ENCODE results near the gene SGK1.

The SGK1 gene

DNA sequence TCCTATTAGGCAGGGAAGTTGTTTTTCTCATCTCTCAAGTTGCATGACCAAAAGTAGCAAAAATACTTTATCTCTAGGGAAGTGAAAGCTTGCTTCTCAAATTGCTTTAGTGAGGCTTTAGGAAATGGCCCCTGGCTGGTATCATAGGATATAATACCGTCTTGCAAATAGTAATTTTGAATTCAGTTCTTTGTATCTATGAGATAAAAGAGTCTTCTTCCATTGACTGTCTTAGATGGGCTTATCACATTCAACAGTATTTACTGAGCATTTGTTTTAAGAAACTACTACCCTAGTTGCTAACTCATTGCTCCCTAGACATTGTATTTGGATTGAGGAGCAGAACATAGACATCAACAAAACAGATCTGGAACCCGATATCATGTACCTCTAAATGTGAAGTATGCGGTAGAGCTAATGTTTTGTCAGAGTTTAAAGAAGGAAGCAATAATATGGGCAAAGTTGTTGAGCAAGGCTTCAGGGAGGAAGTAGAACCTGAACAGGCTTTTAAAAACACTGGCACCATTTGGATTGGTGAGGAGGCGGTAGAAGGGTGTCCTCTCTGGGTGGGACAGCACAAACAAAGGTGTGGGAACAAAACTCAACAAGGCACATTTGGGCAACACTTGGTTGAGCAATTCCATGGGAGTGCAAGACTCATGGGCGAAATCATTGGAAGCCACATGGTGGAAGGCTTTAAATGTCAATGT, 101.5 kb downstream of the SGK1 start:
- TF ChIP-seq GATA2 (IDR thresholded peaks at IDR 0.05; ENCODE audit: low read depth, low read length): no peak
- no peak for TF ChIP-seq GATA3 (IDR thresholded peaks at IDR 0.05; ENCODE audit: low read depth, low read length)

- TF ChIP-seq GATA2 (IDR thresholded peaks at IDR 0.05; ENCODE audit: low read depth, low read length) (no peak), GATA3 (IDR thresholded peaks at IDR 0.05; ENCODE audit: low read depth, low read length) (no peak)
Observed at GRCh38 chr6:134211297-134211696, 106.6 kb downstream of the SGK1 start.

DNA sequence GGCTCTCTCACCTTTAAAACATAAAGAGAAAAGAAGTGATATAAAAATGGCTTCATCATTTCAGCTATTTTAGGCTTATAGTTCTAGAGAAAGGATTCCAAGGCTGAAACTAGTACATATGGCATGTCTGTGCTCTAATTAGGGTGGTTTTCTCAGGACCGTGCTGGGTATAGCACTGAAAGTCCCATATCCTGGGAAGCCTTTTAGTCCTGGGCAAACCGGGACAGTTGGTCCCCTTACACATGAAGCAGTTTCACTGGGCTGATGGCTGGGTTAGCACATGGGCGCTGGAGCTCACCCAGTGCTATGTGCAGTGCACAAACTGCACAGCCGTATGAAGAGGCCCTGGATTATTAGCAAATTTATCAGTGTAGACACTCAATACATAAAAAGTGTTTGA, 110.5 kb downstream of the SGK1 start:
- TF ChIP-seq GATA2 (IDR thresholded peaks at IDR 0.05; ENCODE audit: low read depth, low read length): no peak
- no peak for TF ChIP-seq GATA3 (IDR thresholded peaks at IDR 0.05; ENCODE audit: low read depth, low read length)

GRCh38 chr6:134205366-134205765, 112.5 kb downstream of the SGK1 start:
- TF ChIP-seq GATA3 (IDR thresholded peaks at IDR 0.05; ENCODE audit: low read depth, low read length) (no peak), GATA2 (IDR thresholded peaks at IDR 0.05; ENCODE audit: low read depth, low read length) (no peak)

GRCh38 chr6:134204031-134204430, 113.9 kb downstream of the SGK1 start:
- TF ChIP-seq GATA2 (IDR thresholded peaks at IDR 0.05; ENCODE audit: low read depth, low read length): no peak
- no peak for TF ChIP-seq GATA3 (IDR thresholded peaks at IDR 0.05; ENCODE audit: low read depth, low read length)

DNA sequence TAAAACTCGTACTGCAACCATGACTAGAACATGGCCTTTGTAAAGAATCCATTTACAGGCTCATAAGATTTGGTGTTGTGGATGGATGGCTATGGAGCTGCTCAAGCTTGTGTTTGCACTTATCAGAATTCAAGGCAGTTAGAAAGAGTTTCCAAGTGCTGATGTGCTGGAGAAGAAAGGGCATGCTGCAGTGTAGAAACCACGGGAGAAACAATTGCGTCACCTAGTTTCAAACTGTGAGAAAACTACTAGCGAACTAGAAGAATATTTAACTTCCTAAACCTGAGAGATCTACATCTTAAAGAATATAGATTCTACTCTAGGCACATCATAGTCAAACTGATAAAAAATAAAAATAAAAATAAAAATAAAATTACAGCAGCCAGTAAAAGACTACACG, 116.2 kb downstream of the SGK1 start:
- TF ChIP-seq GATA3 (IDR thresholded peaks at IDR 0.05; ENCODE audit: low read depth, low read length): no peak

GRCh38 chr6:134199848-134200606, 117.9 kb downstream of the SGK1 start:
- TF ChIP-seq GATA2 (IDR thresholded peaks at IDR 0.05; ENCODE audit: low read depth, low read length) (no peak), GATA3 (IDR thresholded peaks at IDR 0.05; ENCODE audit: low read depth, low read length) (no peak)

DNA sequence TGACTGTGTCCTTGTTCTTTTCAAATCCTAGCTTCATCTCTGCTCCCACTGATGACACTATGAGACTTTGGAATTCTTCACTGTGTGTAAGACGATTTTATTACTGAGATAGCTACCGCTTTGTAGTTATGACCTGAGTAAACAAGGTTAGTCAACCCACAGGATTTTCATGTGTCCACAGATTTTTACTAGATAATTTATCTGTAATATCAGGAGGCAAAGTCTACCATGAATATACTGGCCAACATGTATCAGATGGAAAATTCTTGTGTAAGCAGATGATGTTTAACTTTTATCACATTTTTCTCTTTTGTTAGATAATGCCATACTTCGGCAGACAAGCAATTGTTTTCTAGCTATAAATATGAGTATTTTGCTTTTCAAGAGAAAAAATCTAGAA, 119.8 kb downstream of the SGK1 start:
- TF ChIP-seq GATA3 (IDR thresholded peaks at IDR 0.05; ENCODE audit: low read depth, low read length) (no peak), GATA2 (IDR thresholded peaks at IDR 0.05; ENCODE audit: low read depth, low read length) (no peak)

GRCh38 chr6:134196568-134197193, 121.2 kb downstream of the SGK1 start:
- TF ChIP-seq GATA2 (IDR thresholded peaks at IDR 0.05; ENCODE audit: low read depth, low read length) (no peak), GATA3 (IDR thresholded peaks at IDR 0.05; ENCODE audit: low read depth, low read length) (no peak)

DNA sequence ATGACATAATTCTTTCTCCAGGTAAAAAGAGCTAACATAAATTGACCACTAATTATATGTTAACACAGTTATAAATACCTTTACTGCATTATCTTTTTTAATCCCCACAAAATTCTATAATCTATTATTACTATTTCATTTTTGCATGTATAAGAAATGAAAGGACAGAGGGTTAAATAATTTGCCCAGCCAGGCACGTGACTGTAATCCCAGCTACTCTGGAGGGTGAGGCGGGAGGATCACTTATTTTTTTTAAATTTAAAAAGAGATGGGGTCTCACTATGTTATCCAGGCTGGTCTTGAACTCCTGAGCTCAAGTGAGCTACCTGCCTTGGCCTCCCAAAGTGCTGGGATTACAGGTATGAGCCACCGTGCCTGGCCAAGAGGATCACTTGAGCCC, 121.9 kb downstream of the SGK1 start:
- no peak for TF ChIP-seq GATA3 (IDR thresholded peaks at IDR 0.05; ENCODE audit: low read depth, low read length)
- no peak for TF ChIP-seq GATA2 (IDR thresholded peaks at IDR 0.05; ENCODE audit: low read depth, low read length)

GRCh38 chr6:134195164-134195906, 122.6 kb downstream of the SGK1 start:
- no peak for TF ChIP-seq GATA3 (IDR thresholded peaks at IDR 0.05; ENCODE audit: low read depth, low read length)
- TF ChIP-seq GATA2 (IDR thresholded peaks at IDR 0.05; ENCODE audit: low read depth, low read length): no peak

GRCh38 chr6:134193536-134194498, 124.1 kb downstream of the SGK1 start:
- TF ChIP-seq GATA2 (IDR thresholded peaks at IDR 0.05; ENCODE audit: low read depth, low read length): no peak
- no peak for TF ChIP-seq GATA3 (IDR thresholded peaks at IDR 0.05; ENCODE audit: low read depth, low read length)

DNA sequence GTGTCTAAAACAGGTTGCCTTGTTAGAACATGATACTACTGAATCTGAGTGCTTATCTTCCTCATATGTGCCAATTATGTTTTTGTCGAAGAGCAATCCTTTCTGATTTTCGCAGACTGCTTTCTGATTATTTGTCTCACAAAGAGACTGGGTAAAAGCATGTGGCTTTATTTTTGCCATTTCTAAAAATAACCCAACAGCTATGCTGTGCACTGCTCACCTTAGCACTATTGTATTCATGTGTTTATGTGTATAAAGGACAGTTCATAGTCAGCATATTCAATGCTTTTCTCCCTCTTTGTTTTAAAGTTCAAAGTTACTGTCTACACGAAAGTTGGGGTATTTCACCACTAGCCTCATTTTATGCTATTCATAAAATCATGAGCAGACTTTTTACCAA, 127.0 kb downstream of the SGK1 start:
- no peak for TF ChIP-seq GATA2 (IDR thresholded peaks at IDR 0.05; ENCODE audit: low read depth, low read length)

Data from SH-SY5Y (cell line).